Ishikawa (cell line): ENCODE data around the gene SF3B2.

ENCODE experiments used
- CEBPB ChIP-seq: IDR thresholded peaks from 2 replicates; pipeline ENCODE4 v1.6.1; 2012
- CREB1 ChIP-seq: IDR thresholded peaks from 2 replicates; pipeline ENCODE4 v1.6.1; 2012; ENCODE audit warnings: low read depth
- EGR1 ChIP-seq: IDR thresholded peaks from 2 replicates; pipeline ENCODE4 v1.6.1; 2012
- EP300 ChIP-seq: IDR thresholded peaks from 2 replicates; pipeline ENCODE4 v1.6.1; 2012; ENCODE audit warnings: borderline replicate concordance
- FOXM1 ChIP-seq: IDR thresholded peaks from 2 replicates; pipeline ENCODE4 v1.6.1; 2012; ENCODE audit warnings: low read depth, borderline replicate concordance
- NFIC ChIP-seq: IDR thresholded peaks from 2 replicates; pipeline ENCODE4 v1.6.1; 2012
- RAD21 ChIP-seq: IDR thresholded peaks from 2 replicates; pipeline ENCODE4 v1.6.1; 2012; ENCODE audit warnings: low read depth
- TAF1 ChIP-seq: IDR thresholded peaks from 2 replicates; pipeline ENCODE4 v1.6.1; 2012; ENCODE audit warnings: low read depth, mild to moderate bottlenecking
- TCF12 ChIP-seq: IDR thresholded peaks from 2 replicates; pipeline ENCODE4 v1.6.1; 2012; ENCODE audit warnings: low read depth
- TEAD4 ChIP-seq: IDR thresholded peaks from 2 replicates; pipeline ENCODE4 v1.6.1; 2012
- YY1 ChIP-seq: IDR thresholded peaks from 2 replicates; pipeline ENCODE4 v1.6.1; 2012; ENCODE audit warnings: low read depth
- ZBTB7A ChIP-seq: IDR thresholded peaks from 2 replicates; pipeline ENCODE4 v1.6.1; 2012; ENCODE audit warnings: low read depth
- TF ChIP-seq, protein P1 (sequence below): IDR thresholded peaks from 2 replicates; pipeline ENCODE4 v1.6.1; 2012
- TF ChIP-seq, protein P2 (sequence below): IDR thresholded peaks from 2 replicates; pipeline ENCODE4 v1.6.1; 2012
- TF ChIP-seq, protein P3 (sequence below): IDR thresholded peaks from 2 replicates; pipeline ENCODE4 v1.6.1; 2012; ENCODE audit warnings: low read depth, mild to moderate bottlenecking

SF3B2 gene

DNA sequence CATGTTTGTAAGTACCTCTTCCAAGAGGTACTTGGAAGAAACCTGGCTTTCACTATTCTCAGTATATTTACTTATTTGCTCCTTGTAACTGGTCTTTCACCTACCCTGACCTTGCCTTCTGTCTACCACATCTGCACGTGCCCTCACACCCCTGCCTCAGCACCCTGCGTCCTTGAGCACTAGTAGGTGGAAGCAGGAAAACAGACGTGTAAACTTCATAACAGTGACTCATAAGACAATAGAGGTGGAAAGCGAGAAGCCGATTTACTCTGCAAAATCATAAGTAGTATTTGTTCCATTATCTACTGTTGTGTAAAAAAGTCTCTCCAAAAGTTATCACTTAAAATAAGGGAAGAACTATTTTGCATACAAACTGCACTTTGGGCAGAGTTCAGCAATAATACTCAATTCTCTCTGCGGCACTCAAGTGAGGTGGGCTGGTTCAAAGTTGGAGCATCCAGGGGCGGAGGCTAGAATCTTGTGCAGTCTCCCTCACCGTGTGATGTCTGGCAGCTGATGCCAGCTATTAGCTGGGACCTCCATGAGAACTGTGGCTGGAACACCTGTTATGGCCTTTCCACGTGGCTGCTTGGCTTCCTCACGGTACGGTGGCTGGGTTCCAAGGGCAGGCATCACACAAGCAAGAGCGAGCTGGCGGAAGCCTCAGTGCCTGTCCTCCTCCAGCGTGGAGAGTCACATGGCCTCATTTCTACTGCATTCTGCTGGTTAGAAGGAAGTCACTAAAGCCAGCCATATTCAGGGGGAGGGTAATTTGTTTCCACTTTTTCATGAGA lies 48.3 kb downstream of the SF3B2 start:
- TF ChIP-seq, protein P1, sequence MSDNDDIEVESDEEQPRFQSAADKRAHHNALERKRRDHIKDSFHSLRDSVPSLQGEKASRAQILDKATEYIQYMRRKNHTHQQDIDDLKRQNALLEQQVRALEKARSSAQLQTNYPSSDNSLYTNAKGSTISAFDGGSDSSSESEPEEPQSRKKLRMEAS = peak; percentile 68
- TF ChIP-seq TAF1 = no peak
- TF ChIP-seq, protein P2, sequence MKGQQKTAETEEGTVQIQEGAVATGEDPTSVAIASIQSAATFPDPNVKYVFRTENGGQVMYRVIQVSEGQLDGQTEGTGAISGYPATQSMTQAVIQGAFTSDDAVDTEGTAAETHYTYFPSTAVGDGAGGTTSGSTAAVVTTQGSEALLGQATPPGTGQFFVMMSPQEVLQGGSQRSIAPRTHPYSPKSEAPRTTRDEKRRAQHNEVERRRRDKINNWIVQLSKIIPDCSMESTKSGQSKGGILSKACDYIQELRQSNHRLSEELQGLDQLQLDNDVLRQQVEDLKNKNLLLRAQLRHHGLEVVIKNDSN = peak; percentile 52

DNA sequence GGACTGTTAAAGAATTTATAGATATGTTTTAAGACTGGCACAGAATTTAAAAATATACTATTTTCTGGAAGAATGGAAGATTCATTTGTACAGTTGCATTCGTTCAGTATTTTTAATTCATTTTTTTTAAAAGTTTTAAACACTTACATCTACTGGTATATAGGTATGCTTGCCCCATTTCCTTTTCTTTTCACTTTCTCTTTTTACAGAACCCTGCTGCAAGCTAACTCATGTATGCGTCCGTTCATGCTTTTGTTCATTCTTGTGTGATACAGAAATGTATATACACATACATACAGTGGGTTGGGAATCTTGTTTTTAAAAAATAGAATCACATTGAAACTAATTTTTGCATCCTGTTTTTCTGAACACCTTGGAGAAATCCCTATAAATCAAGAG lies 48.9 kb downstream of the SF3B2 start:
- no peak for TF ChIP-seq TCF12
- no peak for TF ChIP-seq CREB1
- no peak for TF ChIP-seq EP300
- TF ChIP-seq, protein P2 = no peak
- TF ChIP-seq YY1 = no peak
- TF ChIP-seq, protein P3, sequence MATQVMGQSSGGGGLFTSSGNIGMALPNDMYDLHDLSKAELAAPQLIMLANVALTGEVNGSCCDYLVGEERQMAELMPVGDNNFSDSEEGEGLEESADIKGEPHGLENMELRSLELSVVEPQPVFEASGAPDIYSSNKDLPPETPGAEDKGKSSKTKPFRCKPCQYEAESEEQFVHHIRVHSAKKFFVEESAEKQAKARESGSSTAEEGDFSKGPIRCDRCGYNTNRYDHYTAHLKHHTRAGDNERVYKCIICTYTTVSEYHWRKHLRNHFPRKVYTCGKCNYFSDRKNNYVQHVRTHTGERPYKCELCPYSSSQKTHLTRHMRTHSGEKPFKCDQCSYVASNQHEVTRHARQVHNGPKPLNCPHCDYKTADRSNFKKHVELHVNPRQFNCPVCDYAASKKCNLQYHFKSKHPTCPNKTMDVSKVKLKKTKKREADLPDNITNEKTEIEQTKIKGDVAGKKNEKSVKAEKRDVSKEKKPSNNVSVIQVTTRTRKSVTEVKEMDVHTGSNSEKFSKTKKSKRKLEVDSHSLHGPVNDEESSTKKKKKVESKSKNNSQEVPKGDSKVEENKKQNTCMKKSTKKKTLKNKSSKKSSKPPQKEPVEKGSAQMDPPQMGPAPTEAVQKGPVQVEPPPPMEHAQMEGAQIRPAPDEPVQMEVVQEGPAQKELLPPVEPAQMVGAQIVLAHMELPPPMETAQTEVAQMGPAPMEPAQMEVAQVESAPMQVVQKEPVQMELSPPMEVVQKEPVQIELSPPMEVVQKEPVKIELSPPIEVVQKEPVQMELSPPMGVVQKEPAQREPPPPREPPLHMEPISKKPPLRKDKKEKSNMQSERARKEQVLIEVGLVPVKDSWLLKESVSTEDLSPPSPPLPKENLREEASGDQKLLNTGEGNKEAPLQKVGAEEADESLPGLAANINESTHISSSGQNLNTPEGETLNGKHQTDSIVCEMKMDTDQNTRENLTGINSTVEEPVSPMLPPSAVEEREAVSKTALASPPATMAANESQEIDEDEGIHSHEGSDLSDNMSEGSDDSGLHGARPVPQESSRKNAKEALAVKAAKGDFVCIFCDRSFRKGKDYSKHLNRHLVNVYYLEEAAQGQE = no peak
- TF ChIP-seq NFIC = no peak
- TF ChIP-seq FOXM1 = no peak
- no peak for TF ChIP-seq TAF1
- TF ChIP-seq CEBPB = no peak
- TF ChIP-seq EGR1 = no peak
- no peak for TF ChIP-seq RAD21
- TF ChIP-seq, protein P1 = no peak
- TF ChIP-seq TEAD4 = no peak
- no peak for TF ChIP-seq ZBTB7A

DNA sequence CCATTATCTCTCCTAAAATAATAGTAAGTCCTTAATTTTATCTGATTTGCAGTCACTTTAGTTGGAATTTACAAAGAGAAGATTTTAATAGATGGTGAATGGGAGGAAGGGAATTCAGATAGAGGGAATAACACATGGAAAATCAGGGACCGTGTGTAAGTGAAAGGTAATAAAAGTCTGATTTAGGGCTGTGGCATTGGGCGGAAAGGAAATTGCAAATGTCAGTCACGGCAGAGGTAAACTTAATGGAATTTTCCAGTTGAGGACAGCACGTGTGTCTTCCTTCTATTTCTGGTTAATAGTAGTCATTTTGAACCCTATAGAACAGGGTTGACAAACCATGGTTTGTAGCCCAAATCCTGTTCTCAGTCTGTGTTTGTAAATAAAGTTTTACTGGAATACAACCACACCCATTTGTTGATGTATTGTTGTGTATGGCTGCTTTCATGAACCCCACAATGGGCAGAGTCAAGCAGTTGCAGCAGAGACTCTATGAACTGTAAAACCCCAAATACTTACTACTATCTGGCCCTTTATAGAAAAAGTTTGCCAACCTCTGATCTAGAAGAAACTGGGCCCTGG lies 52.0 kb downstream of the SF3B2 start:
- TF ChIP-seq CREB1 (no peak), EP300 (no peak), TCF12 (no peak), TEAD4 (no peak), ZBTB7A (no peak), EGR1 (no peak), NFIC (no peak), TAF1 (no peak), CEBPB (no peak), FOXM1 (no peak), YY1 (no peak), RAD21 (no peak)
- TF ChIP-seq, protein P3 = no peak
- TF ChIP-seq, protein P2 = no peak
- TF ChIP-seq, protein P1 = no peak

DNA sequence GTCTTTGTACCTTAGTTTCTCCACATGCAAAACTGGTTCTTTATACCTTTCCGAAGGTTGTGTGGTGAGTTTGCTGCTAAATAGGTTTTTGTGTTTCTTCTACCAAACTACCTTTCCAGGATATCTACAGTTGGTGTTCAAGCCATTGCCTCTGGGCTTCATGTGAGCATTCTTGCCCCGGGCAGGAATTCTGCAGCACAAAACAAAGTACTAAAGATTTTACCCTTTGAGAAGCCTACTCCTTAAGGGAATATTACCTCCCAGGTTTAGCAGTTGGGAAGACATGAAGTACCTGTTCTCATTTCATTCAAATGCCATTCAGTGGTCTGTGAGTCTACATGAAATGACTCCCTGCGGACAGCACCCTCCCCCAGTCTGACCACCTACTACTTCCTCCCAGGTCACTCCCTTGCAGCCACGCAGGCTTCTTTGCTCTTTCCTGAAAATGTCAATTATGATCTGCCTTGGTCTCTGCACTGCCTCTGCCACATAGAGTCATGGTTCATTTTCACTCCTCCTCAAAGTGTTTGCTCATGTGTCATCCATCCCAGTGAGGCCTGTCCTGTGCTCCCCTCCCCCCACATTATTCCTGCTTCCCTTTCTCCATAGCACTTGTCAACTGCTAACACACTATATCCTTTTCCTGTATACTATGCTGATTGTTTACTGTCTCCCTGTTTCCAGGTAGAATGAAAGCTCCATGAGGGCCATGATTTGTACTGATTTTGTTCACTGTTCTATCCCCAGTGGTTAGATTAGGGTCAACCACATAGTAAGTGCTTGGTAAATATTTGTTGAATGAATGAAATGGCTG lies 54.8 kb downstream of the SF3B2 start:
- TF ChIP-seq NFIC (no peak), EGR1 (no peak), EP300 (no peak), YY1 (no peak), TAF1 (no peak), ZBTB7A (no peak), CEBPB (no peak), TEAD4 (no peak), FOXM1 (no peak), CREB1 (no peak), TCF12 (no peak), RAD21 (no peak)
- TF ChIP-seq, protein P1 = no peak
- TF ChIP-seq, protein P2 = no peak
- TF ChIP-seq, protein P3 = no peak
